Measurements from ENCODE around the gene TRIM58.

TRIM58 gene

DNA sequence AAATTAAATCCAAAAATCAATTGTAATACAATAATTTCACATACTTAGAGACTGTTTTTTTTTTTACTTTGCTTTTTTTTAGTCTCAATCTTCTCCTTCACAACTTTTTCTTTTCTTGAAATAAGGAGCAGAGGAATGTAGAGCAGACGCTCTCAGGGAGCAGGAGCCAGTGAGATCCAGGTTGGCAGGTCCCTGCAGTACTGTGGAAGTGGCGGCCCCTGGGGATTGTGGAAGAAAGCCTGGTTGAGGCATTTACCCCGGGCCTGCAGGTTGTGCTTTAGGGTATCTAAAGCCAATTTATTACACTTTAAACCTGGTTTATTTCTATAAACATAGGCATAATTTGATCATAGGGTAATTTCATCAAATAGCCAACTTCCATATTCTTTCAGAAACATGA lies 67.0 kb downstream of the TRIM58 start:
- no peaks in the 10 kb centered on the region for H3K9me3 ChIP-seq (ENCODE audit: control insufficient read depth, insufficient read depth, low read depth, low read length)
- POLR2A ChIA-PET = no interaction called here
- no peak overlapping the region for H3K27ac ChIP-seq (ENCODE audit: extremely low read depth, low read depth, low read length)
- CTCF ChIA-PET = no interaction called here
- TF ChIP-seq ZSCAN23 (tag by site-specific recombination; IDR thresholded peaks at IDR 0.05) = no peak
- TF ChIP-seq OSR2 (tag by site-specific recombination; IDR thresholded peaks at IDR 0.05) = no peak
- no peak for TF ChIP-seq RBAK (tag by site-specific recombination; IDR thresholded peaks at IDR 0.05)
- no peak for TF ChIP-seq ZBTB48 (tag by site-specific recombination; IDR thresholded peaks at IDR 0.05)
- TF ChIP-seq ZNF169 (tag by site-specific recombination; IDR thresholded peaks at IDR 0.05) = no peak
- TF ChIP-seq, protein P1, sequence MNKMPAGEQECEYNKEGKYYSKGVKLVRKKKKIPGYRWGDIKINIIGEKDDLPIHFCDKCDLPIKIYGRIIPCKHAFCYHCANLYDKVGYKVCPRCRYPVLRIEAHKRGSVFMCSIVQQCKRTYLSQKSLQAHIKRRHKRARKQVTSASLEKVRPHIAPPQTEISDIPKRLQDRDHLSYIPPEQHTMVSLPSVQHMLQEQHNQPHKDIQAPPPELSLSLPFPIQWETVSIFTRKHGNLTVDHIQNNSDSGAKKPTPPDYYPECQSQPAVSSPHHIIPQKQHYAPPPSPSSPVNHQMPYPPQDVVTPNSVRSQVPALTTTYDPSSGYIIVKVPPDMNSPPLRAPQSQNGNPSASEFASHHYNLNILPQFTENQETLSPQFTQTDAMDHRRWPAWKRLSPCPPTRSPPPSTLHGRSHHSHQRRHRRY (tag by site-specific recombination; IDR thresholded peaks at IDR 0.05) = no peak
- no peak for TF ChIP-seq KLF1 (tag by site-specific recombination; IDR thresholded peaks at IDR 0.05)
- TF ChIP-seq, protein P2, sequence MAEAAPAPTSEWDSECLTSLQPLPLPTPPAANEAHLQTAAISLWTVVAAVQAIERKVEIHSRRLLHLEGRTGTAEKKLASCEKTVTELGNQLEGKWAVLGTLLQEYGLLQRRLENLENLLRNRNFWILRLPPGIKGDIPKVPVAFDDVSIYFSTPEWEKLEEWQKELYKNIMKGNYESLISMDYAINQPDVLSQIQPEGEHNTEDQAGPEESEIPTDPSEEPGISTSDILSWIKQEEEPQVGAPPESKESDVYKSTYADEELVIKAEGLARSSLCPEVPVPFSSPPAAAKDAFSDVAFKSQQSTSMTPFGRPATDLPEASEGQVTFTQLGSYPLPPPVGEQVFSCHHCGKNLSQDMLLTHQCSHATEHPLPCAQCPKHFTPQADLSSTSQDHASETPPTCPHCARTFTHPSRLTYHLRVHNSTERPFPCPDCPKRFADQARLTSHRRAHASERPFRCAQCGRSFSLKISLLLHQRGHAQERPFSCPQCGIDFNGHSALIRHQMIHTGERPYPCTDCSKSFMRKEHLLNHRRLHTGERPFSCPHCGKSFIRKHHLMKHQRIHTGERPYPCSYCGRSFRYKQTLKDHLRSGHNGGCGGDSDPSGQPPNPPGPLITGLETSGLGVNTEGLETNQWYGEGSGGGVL (tag by site-specific recombination; IDR thresholded peaks at IDR 0.05) = no peak
- TF ChIP-seq ZNF473 (tag by site-specific recombination; IDR thresholded peaks at IDR 0.05) = no peak
- no peak for TF ChIP-seq ZBTB7A (tag by site-specific recombination; IDR thresholded peaks at IDR 0.05; ENCODE audit: low read depth)
- no peak for TF ChIP-seq ZBTB20 (tag by site-specific recombination; IDR thresholded peaks at IDR 0.05)
- TF ChIP-seq SP2 (tag by site-specific recombination; IDR thresholded peaks at IDR 0.05) = no peak
- TF ChIP-seq KLF7 (tag by site-specific recombination; IDR thresholded peaks at IDR 0.05; ENCODE audit: borderline replicate concordance) = no peak
- TF ChIP-seq HOXD13 (CRISPR knock-in tag; IDR thresholded peaks at IDR 0.05; ENCODE audit: borderline replicate concordance) = no peak
- no peaks in the 10 kb centered on the region for H3K4me1 ChIP-seq (ENCODE audit: control insufficient read depth, insufficient read depth, low read length)
- H3K36me3 ChIP-seq (ENCODE audit: control insufficient read depth in 2 of 2, insufficient read depth in 1 of 2, low read length in 2 of 2) = no peaks in the 10 kb centered on the region
- no peak overlapping the region for H3K4me3 ChIP-seq (ENCODE audit: low read depth, low read length)

DNA sequence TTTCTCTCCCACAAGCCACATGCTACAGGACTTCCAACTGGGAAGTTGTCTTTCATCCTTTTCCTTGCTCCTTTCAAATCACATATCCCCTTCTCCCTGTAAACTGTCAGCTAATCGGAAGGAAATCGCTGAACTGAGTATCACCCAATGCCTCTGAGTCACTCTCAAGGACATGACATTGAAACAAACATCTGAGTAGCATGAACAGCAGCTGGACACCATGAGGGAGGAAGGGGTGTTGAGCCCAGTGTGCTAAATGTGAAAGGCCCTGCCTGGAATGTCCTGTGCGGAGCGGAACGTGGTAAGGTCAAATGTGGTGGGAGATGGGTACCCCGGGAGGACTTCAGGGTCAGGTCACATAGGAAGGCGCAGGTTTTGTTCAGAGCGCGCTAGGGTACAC lies 67.9 kb downstream of the TRIM58 start, which contains the start of gene OR2AJ1:
Gene OR2AJ1 (plus strand): TSS at position 22 of the 400 bp plus-strand sequence. CDS start 8,880 bp downstream, outside the sequence.
- Histone ChIP-seq H3K4me1 (ENCODE audit: control insufficient read depth, insufficient read depth, low read length) (no peaks in the 10 kb centered on the region), H3K4me3 (ENCODE audit: low read depth, low read length) (no peak within 1 kb of the TSS), H3K36me3 (ENCODE audit: control insufficient read depth in 2 of 2, insufficient read depth in 1 of 2, low read length in 2 of 2) (no peaks in the 10 kb centered on the region), H3K9me3 (ENCODE audit: control insufficient read depth, insufficient read depth, low read depth, low read length) (no peaks in the 10 kb centered on the region), H3K27ac (ENCODE audit: extremely low read depth, low read depth, low read length) (no peak within 1 kb of the TSS)
- TF ChIP-seq ZNF202 (tag by site-specific recombination; IDR thresholded peaks at IDR 0.05; ENCODE audit: borderline replicate concordance) (no peak), ZFP37 (tag by site-specific recombination; IDR thresholded peaks at IDR 0.05) (no peak), MYNN (tag by site-specific recombination; IDR thresholded peaks at IDR 0.05; ENCODE audit: borderline replicate concordance) (no peak), ZNF48 (tag by site-specific recombination; IDR thresholded peaks at IDR 0.05) (no peak)
- TF ChIP-seq, protein P3, sequence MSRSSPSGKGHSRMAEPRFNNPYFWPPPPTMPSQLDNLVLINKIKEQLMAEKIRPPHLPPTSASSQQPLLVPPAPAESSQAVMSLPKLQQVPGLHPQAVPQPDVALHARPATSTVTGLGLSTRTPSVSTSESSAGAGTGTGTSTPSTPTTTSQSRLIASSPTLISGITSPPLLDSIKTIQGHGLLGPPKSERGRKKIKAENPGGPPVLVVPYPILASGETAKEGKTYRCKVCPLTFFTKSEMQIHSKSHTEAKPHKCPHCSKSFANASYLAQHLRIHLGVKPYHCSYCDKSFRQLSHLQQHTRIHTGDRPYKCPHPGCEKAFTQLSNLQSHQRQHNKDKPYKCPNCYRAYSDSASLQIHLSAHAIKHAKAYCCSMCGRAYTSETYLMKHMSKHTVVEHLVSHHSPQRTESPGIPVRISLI (tag by site-specific recombination; IDR thresholded peaks at IDR 0.05) = no peak
- ChIA-PET POLR2A (no interaction called here), CTCF (no interaction called here)
